ENCODE measurements around the gene PCDHB14.
"Not testable (repeated sequence)": the region's sequence is repeated elsewhere in the genome, so short reads cannot be mapped to it uniquely, and the experiment has no call there.

PCDHB14 gene

DNA sequence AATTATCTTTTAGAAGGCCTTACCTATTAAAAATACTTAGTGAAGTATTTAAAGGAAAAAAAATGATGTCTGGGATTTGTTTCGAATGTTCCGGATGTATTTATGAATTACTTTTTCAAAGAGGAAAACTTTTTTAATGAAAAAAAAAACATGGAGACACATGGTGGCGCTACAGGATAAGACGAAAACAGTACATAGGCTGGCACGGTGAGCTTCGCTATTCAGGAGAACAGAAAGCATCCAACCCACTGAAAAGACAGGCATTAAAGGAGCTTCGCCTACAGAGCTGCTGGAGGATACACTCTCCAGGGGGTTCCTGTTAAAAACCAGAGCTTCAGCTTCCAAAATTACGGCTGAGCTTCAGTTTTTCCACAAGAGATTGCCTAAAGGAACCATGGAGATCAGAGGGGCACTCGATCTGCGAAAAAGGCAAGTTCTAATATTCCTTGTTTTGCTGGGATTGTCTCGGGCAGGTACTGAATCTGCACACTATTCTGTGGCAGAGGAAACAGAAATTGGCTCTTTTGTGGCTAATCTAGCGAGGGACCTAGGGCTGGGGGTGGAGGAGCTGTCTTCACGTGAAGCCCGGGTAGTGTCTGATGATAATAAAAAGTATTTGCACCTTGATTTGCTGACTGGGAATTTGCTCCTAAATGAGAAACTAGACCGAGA lies at the start of gene PCDHB14:
TSS of gene PCDHB14 (plus strand) at position 232 of the 672 bp plus-strand sequence. CDS start at position 395, 163 bp downstream.
- H3K27ac Mint-ChIP-seq = no peak within 1 kb of the TSS
- peaks cover 9 to 21% of the 10 kb centered on the region in 2 donors for H3K9me3 Mint-ChIP-seq
- peak within 1 kb of the TSS; percentile 20 to 22 for H3K4me3 Mint-ChIP-seq
- H3K4me1 Mint-ChIP-seq = no peaks in the 10 kb centered on the region
- DNase-seq (no peak), ATAC-seq (replicated peaks) (no peak)
- H3K36me3 Mint-ChIP-seq = peaks cover 3 to 11% of the 10 kb centered on the region in 2 donors
- H3K27me3 Mint-ChIP-seq = peaks cover 51 to 77% of the 10 kb centered on the region in 2 donors

DNA sequence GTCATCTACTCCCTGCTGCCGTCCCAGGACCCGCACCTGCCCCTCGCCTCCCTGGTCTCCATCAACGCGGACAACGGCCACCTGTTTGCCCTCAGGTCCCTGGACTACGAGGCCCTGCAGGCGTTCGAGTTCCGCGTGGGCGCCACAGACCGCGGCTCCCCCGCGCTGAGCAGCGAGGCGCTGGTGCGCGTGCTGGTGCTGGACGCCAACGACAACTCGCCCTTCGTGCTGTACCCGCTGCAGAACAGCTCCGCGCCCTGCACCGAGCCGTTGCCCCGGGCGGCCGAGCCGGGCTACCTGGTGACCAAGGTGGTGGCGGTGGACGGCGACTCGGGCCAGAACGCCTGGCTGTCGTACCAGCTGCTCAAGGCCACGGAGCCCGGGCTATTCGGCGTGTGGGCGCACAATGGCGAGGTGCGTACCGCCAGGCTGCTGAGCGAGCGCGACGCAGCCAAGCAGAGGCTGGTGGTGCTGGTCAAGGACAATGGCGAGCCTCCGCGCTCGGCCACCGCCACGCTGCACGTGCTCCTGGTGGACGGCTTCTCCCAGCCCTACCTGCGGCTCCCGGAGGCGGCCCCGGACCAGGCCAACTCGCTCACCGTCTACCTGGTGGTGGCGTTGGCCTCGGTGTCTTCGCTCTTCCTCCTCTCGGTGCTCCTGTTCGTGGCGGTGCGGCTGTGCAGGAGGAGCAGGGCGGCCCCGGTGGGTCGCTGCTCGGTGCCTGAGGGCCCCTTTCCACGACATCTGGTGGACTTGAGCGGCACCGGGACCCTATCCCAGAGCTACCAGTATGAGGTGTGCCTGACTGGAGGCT lies 48.6 kb upstream of the PCDHB14 start:
- H3K27ac Mint-ChIP-seq; DNase-seq; ATAC-seq (replicated peaks); H3K4me1 Mint-ChIP-seq; H3K4me3 Mint-ChIP-seq; H3K36me3 Mint-ChIP-seq: not testable (repeated sequence)
- Mint-ChIP-seq H3K27me3 (peaks cover 32% of the 10 kb centered on the region in 2 donors), H3K9me3 (peaks cover 12 to 13% of the 10 kb centered on the region in 2 donors)

DNA sequence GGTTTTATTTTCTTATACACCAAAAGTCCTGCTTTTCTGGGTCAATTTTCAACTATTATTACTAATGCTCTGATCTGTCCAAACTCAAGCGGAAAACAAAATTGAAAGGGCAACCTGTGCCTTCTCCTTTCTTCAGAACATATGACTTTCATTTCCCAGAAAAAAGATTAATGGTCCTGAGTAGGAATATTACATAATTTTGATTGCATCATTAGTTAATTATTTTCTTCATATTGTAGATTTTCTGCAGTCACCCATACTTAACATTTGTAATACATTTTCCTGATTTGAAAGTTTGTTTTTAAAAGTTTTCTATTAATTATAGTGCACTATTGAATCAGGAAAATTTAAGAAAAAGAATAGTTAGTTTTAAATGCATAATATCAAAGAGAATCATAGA lies 47.2 kb upstream of the PCDHB14 start:
- no peak overlapping the region for H3K4me3 Mint-ChIP-seq
- H3K36me3 Mint-ChIP-seq = peaks cover 2 to 4% of the 10 kb centered on the region in 2 donors
- no peak for ATAC-seq (replicated peaks)
- H3K9me3 Mint-ChIP-seq = peaks cover 12% of the 10 kb centered on the region in 2 donors
- no peak overlapping the region for H3K27ac Mint-ChIP-seq
- DNase-seq = no peak
- peaks cover 23 to 29% of the 10 kb centered on the region in 2 donors for H3K27me3 Mint-ChIP-seq
- peaks cover 0 to 3% of the 10 kb centered on the region in 2 donors for H3K4me1 Mint-ChIP-seq

DNA sequence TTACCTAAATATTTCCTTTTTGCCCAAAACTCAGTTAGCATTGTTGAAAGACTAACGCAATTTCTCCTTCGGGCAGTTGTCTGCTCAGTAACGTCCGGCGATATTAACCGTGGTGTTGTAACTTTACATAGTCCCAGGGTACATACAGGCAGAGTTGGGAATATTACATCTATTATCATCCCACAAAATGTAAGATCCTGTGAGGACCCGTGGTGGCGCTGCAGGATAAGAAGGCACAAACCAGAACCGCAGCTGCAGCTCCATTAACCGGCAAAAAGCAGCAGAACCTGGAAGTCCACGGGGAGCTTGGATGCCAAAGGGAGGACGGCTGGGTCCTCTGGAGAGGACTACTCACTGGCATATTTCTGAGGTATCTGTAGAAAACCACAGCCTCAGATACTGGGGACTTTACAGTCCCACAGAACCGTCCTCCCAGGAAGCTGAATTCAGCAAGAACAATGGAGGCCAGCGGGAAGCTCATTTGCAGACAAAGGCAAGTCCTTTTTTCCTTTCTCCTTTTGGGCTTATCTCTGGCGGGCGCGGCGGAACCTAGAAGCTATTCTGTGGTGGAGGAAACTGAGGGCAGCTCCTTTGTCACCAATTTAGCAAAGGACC lies 45.5 kb upstream of the PCDHB14 start, which contains the start of gene PCDHB8:
TSS of gene PCDHB8 (plus strand) at position 214 of the 615 bp plus-strand sequence. CDS start at position 459, 245 bp downstream.
- H3K4me1 Mint-ChIP-seq; ATAC-seq (replicated peaks); DNase-seq: not testable (repeated sequence)

DNA sequence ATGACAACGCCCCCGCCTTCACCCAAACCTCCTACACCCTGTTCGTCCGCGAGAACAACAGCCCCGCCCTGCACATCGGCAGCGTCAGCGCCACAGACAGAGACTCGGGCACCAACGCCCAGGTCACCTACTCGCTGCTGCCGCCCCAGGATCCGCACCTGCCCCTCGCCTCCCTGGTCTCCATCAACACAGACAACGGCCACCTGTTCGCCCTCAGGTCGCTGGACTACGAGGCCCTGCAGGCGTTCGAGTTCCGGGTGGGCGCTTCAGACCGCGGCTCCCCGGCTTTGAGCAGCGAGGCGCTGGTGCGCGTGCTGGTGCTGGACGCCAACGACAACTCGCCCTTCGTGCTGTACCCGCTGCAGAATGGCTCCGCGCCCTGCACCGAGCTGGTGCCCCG lies 43.8 kb upstream of the PCDHB14 start:
- peaks cover 27 to 31% of the 10 kb centered on the region in 2 donors for H3K27me3 Mint-ChIP-seq
- not testable (repeated sequence) for H3K4me1 Mint-ChIP-seq; H3K9me3 Mint-ChIP-seq; H3K4me3 Mint-ChIP-seq; H3K36me3 Mint-ChIP-seq; ATAC-seq (replicated peaks); DNase-seq; H3K27ac Mint-ChIP-seq

More for the DNA sequence above, 45.5 kb upstream of the PCDHB14 start, which contains the start of gene PCDHB8:
- H3K27ac Mint-ChIP-seq, H3K4me3 Mint-ChIP-seq, H3K36me3 Mint-ChIP-seq: not testable (repeated sequence)
- H3K27me3 Mint-ChIP-seq = peaks cover 31 to 36% of the 10 kb centered on the region in 2 donors
- H3K9me3 Mint-ChIP-seq = peaks cover 11 to 14% of the 10 kb centered on the region in 2 donors

DNA sequence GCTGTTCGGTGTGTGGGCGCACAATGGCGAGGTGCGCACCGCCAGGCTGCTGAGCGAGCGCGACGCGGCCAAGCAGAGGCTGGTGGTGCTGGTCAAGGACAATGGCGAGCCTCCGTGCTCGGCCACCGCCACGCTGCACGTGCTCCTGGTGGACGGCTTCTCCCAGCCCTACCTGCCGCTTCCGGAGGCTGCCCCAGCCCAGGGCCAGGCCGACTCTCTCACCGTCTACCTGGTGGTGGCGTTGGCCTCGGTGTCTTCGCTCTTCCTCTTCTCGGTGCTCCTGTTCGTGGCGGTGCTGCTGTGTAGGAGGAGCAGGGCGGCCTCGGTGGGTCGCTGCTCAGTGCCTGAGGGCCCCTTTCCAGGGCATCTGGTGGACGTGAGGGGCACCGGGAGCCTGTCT lies 43.3 kb upstream of the PCDHB14 start:
- not testable (repeated sequence) for ATAC-seq (replicated peaks); DNase-seq; H3K4me1 Mint-ChIP-seq; H3K9me3 Mint-ChIP-seq; H3K4me3 Mint-ChIP-seq
- Mint-ChIP-seq H3K27ac (peak overlapping the region; percentile 42), H3K36me3 (peaks cover 8 to 13% of the 10 kb centered on the region in 2 donors), H3K27me3 (peaks cover 32 to 33% of the 10 kb centered on the region in 2 donors)

DNA sequence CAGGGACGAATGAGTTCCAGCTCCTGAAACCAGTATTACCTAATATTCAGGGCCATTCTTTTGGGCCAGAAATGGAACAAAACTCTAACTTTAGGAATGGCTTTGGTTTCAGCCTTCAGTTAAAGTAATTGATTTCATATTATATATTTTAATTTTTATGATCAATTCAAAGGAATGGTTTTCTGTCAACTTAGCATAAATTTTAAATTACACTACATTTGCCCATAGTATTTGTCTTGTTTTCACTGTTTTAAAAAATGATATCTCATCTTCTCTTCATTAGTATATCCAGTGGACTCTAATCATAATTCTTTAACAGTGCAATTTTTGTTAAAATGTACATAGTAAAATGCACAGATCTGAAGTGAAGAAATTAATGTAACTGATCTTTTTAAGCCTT lies 42.8 kb upstream of the PCDHB14 start:
- Mint-ChIP-seq H3K27ac (peak overlapping the region; percentile 42), H3K4me1 (peaks cover 0 to 2% of the 10 kb centered on the region in 2 donors), H3K27me3 (peaks cover 36 to 37% of the 10 kb centered on the region in 2 donors), H3K36me3 (peaks cover 8 to 13% of the 10 kb centered on the region in 2 donors), H3K9me3 (peaks cover 8 to 10% of the 10 kb centered on the region in 2 donors), H3K4me3 (no peak overlapping the region)
- DNase-seq (no peak), ATAC-seq (replicated peaks) (no peak)

DNA sequence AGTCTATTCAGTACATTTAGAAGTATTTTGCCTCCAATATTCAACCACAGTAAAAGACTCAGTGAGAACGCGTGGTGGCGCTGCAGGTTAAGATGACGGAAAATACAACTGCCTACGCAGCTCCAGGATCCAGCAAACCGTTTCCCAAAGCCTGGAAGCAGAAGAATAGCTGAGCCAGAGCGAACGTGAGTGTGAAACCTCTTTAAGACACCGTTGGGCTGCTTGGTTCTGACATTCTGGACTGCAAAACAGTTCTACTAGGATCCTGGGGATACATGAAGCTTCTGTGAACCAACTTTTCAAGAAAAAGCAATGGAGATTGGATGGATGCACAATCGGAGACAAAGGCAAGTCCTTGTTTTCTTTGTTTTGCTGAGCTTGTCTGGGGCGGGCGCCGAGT lies 40.9 kb upstream of the PCDHB14 start, which contains the start of gene PCDHB16:
TSS of gene PCDHB16 (plus strand) at position 140 of the 400 bp plus-strand sequence. CDS start at position 313, 173 bp downstream.
- H3K4me3 Mint-ChIP-seq = no peak within 1 kb of the TSS
- H3K4me1 Mint-ChIP-seq = peaks cover 5 to 6% of the 10 kb centered on the region in 2 donors
- peaks cover 13 to 16% of the 10 kb centered on the region in 2 donors for H3K36me3 Mint-ChIP-seq
- H3K27me3 Mint-ChIP-seq = peaks cover 50 to 52% of the 10 kb centered on the region in 2 donors
- peaks cover 13 to 14% of the 10 kb centered on the region in 2 donors for H3K9me3 Mint-ChIP-seq
- DNase-seq = no peak
- ATAC-seq (replicated peaks) = no peak
- H3K27ac Mint-ChIP-seq = peak within 1 kb of the TSS; percentile 79

DNA sequence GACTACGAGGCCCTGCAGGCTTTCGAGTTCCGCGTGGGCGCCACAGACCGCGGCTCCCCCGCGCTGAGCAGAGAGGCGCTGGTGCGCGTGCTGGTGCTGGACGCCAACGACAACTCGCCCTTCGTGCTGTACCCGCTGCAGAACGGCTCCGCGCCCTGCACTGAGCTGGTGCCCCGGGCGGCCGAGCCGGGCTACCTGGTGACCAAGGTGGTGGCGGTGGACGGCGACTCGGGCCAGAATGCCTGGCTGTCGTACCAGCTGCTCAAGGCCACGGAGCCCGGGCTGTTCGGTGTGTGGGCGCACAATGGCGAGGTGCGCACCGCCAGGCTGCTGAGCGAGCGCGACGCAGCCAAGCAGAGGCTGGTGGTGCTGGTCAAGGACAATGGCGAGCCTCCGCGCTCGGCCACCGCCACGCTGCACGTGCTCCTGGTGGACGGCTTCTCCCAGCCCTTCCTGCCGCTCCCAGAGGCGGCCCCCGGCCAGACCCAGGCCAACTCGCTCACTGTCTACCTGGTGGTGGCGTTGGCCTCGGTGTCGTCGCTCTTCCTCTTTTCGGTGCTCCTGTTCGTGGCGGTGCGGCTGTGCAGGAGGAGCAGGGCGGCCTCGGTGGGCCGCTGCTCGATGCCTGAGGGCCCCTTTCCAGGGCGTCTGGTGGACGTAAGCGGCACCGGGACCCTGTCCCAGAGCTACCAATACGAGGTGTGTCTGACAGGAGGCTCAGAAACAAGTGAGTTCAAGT lies 38.9 kb upstream of the PCDHB14 start:
- Mint-ChIP-seq H3K9me3 (peaks cover 17 to 20% of the 10 kb centered on the region in 2 donors), H3K36me3 (peaks cover 19 to 21% of the 10 kb centered on the region in 2 donors), H3K27me3 (peaks cover 62 to 67% of the 10 kb centered on the region in 2 donors), H3K4me3 (peak overlapping the region; percentile 25 to 39)
- not testable (repeated sequence) for DNase-seq; H3K4me1 Mint-ChIP-seq; H3K27ac Mint-ChIP-seq; ATAC-seq (replicated peaks)

DNA sequence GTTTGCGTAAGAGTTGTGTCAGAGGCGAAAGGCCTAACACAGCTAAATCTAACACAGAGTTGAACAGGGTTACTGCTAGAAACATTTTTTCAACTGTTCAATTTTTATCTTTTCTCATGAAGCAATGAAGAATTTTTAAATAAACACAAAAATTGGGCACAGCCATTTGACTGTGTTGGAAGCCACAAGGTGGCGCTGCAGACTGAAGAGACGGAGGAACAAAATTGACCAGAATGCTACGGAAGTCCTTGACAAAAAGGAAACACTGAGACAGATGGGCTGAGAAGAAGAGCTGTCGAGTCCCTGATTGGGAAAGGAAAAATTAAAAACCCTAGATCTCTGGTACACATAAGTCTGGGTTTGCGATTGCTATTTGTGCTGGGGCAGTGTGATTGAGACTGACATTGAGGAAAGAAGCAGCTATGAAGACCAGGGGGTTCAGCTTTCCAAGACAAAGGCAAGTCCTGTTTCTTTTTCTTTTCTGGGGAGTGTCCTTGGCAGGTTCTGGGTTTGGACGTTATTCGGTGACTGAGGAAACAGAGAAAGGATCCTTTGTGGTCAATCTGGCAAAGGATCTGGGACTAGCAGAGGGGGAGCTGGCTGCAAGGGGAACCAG lies 36.1 kb upstream of the PCDHB14 start, which contains the start of gene PCDHB9:
TSS of gene PCDHB9 (plus strand) at position 265 of the 616 bp plus-strand sequence. CDS start at position 423, 158 bp downstream.
- H3K27ac Mint-ChIP-seq = no peak within 1 kb of the TSS
- peaks cover 67 to 77% of the 10 kb centered on the region in 2 donors for H3K27me3 Mint-ChIP-seq
- H3K4me1 Mint-ChIP-seq = peaks cover 6 to 7% of the 10 kb centered on the region in 2 donors
- H3K9me3 Mint-ChIP-seq = peaks cover 21 to 24% of the 10 kb centered on the region in 2 donors
- H3K4me3 Mint-ChIP-seq = peak within 1 kb of the TSS; percentile 65 to 67
- H3K36me3 Mint-ChIP-seq = peaks cover 16 to 27% of the 10 kb centered on the region in 2 donors
- DNase-seq = no peak
- no peak for ATAC-seq (replicated peaks)

DNA sequence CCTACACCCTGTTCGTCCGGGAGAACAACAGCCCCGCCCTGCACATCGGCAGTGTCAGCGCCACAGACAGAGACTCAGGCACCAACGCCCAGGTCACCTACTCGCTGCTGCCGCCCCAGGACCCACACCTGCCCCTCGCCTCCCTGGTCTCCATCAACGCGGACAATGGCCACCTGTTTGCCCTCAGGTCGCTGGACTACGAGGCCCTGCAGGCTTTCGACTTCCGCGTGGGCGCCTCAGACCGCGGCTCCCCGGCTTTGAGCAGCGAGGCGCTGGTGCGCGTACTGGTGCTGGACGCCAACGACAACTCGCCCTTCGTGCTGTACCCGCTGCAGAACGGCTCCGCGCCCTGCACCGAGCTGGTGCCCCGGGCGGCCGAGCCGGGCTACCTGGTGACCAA lies 34.5 kb upstream of the PCDHB14 start:
- peaks cover 13 to 26% of the 10 kb centered on the region in 2 donors for H3K36me3 Mint-ChIP-seq
- H3K27me3 Mint-ChIP-seq = peaks cover 63 to 75% of the 10 kb centered on the region in 2 donors
- not testable (repeated sequence) for ATAC-seq (replicated peaks); H3K4me3 Mint-ChIP-seq; H3K27ac Mint-ChIP-seq; DNase-seq; H3K4me1 Mint-ChIP-seq
- peaks cover 14 to 27% of the 10 kb centered on the region in 2 donors for H3K9me3 Mint-ChIP-seq

DNA sequence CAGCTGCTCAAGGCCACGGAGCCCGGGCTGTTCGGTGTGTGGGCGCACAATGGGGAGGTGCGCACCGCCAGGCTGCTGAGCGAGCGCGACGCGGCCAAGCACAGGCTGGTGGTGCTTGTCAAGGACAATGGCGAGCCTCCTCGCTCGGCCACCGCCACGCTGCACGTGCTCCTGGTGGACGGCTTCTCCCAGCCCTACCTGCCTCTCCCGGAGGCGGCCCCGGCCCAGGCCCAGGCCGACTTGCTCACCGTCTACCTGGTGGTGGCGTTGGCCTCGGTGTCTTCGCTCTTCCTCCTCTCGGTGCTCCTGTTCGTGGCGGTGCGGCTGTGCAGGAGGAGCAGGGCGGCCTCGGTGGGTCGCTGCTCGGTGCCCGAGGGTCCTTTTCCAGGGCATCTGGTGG lies 34.0 kb upstream of the PCDHB14 start:
- Mint-ChIP-seq H3K27me3 (peaks cover 64 to 74% of the 10 kb centered on the region in 2 donors), H3K9me3 (peaks cover 14 to 27% of the 10 kb centered on the region in 2 donors), H3K36me3 (peaks cover 13 to 26% of the 10 kb centered on the region in 2 donors)
- not testable (repeated sequence) for H3K4me1 Mint-ChIP-seq; ATAC-seq (replicated peaks); DNase-seq; H3K27ac Mint-ChIP-seq; H3K4me3 Mint-ChIP-seq

All from stimulated activated naive B cell treated with anti-CD40 and anti-IgM and Interleukin-4, amounts not matched to agents 10 μg/mL and 1 μg/mL and 100 μg/mL, for 72 hours (primary cell).